ENCODE results near the gene RMC1. TPM values are rescaled to one million over a fixed set of nuclear protein-coding genes. Genes with fewer than 3 reads are reported as not detected.
A peak's percentile ranks its signal among the peaks of the same experiment; 100 is the strongest.
"Not testable (repeated sequence)": the region's sequence is repeated elsewhere in the genome, so short reads cannot be mapped to it uniquely, and the experiment has no call there.

Gene RMC1
- total and polyA plus RNA-seq, 3 experiments from 2014 or later, result 41.3 to 47.7 (median 45.5) TPM

DNA sequence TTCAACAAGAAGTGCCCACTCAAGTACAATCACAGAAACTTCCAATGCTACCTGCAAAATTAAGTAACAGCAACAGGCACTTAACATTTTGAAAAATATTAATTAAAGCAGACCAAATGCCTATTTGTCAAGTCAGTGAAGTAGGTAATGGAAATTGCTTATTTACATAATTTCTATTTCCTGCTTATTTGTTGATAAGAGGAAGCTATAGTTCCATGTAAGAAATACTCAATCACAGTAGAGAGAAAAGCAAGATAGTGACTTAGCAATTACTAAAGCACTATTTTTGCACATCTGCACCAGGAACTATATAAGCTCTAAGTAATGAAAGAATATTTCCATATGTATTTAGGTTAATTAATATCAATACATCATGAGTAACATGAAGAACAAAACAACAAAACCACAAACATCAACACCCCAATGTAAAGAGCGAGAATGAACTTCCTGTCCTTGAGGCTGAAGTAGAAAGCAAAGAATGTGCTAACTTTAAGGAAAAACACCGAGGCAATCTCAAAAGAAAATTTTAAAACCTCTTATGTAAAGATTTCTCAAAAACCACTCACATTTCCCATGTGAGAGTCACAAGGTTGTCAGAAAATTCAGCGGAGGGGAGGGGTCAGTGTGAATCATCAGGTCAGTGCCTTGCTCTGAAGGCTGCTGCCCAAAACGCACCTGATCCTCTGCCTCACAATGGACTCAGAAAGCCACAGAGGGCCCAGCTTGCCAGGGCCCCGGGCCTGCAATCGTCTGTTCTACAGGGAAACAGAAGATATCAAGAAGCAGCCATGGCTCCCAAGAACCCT, 70.5 kb downstream of the RMC1 start:
- Mint-ChIP-seq H3K36me3 (peaks cover 7 to 67% (median 23%) of the 10 kb centered on the region in 3 donors), H3K4me3 (peak overlapping the region; percentile 35 to 86 (median 64)), H3K27me3 (no peaks in the 10 kb centered on the region), H3K4me1 (peaks cover 62 to 76% (median 73%) of the 10 kb centered on the region in 3 donors), H3K9me3 (no peaks in the 10 kb centered on the region), H3K27ac (peak overlapping the region; percentile 74 to 97 (median 82))
- POLR2A ChIA-PET, result interaction anchor here (0.7 to 1.2 kb wide), 2 partner anchors 12 to 33 kb away, joined by 3 to 4 read pairs; no protein-coding TSS in a partner anchor
- H3K4me3 ChIP-seq (ENCODE audit: low read length), result peak overlapping the region; percentile 22
- no peaks in the 10 kb centered on the region for H3K27me3 ChIP-seq (ENCODE audit: insufficient read depth, low read length, poor library complexity, severe bottlenecking)
- H3K27ac ChIP-seq (ENCODE audit: low read depth, low read length), result peak overlapping the region; percentile 62
- no peaks in the 10 kb centered on the region for H3K9me3 ChIP-seq (ENCODE audit: low read length)
- H3K4me1 ChIP-seq (ENCODE audit: insufficient read depth, low read length), result peaks cover 49% of the 10 kb centered on the region
- peaks cover 20% of the 10 kb centered on the region for H3K36me3 ChIP-seq (ENCODE audit: insufficient read depth, low read length)
- peak in 3 of 5 donors; percentile 15 to 53 (median 27) for DNase-seq
- CTCF ChIA-PET, result interaction anchor here (1.0 to 1.8 kb wide), 2 partner anchors 13 to 57 kb away, joined by 4 to 6 read pairs; no protein-coding TSS in a partner anchor

DNA sequence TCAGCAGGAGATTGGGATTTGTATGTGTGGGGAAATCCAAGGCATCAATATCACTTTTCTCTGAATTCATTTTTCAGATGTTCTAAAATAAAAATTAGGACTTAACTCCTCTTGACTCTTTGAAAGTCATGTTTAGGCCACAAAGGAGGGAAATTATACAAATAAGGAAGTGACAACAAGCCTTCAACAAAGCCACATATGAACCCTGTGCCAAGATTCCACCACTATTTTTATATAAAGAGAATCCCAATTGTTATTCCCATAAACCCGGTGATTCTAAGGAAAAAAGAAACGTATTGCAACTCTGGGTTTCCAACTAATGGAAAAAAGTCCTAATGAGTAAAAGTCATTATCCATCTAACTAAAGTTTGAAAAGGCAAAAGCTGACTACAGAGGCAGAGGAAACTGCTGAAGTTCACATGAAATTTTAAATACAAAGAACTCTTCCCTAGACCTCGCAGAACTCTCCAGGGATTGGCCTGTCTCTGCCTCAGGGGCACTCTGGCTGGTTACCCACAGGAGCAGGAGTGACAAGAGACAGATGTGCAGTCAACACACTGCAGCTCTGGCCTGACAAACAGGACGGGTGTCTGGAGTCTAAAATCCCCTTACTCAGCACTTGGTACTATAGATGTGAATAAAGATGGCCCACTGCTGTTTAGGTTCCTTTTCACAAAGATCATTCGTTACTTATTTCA, 71.4 kb downstream of the RMC1 start:
- Histone ChIP-seq H3K27ac (ENCODE audit: low read depth, low read length) (peak overlapping the region; percentile 62), H3K27me3 (ENCODE audit: insufficient read depth, low read length, poor library complexity, severe bottlenecking) (no peaks in the 10 kb centered on the region), H3K36me3 (ENCODE audit: insufficient read depth, low read length) (peaks cover 20% of the 10 kb centered on the region), H3K4me1 (ENCODE audit: insufficient read depth, low read length) (peaks cover 49% of the 10 kb centered on the region), H3K4me3 (ENCODE audit: low read length) (peak overlapping the region; percentile 22), H3K9me3 (ENCODE audit: low read length) (no peaks in the 10 kb centered on the region)
- DNase-seq, result no peak
- no peaks in the 10 kb centered on the region for H3K27me3 Mint-ChIP-seq
- no peaks in the 10 kb centered on the region for H3K9me3 Mint-ChIP-seq
- H3K36me3 Mint-ChIP-seq, result peaks cover 7 to 64% (median 19%) of the 10 kb centered on the region in 3 donors
- H3K27ac Mint-ChIP-seq, result peak overlapping the region; percentile 74 to 97 (median 82)
- peak overlapping the region; percentile 35 to 86 (median 64) for H3K4me3 Mint-ChIP-seq
- POLR2A ChIA-PET, result interaction anchor here (1.2 kb wide), 1 partner anchor 11 kb away, joined by 4 read pairs; no protein-coding TSS in a partner anchor
- CTCF ChIA-PET, result interaction anchor here (1.3 to 1.9 kb wide), 2 partner anchors 9 to 58 kb away, joined by 5 read pairs; no protein-coding TSS in a partner anchor
- peaks cover 65 to 81% (median 76%) of the 10 kb centered on the region in 3 donors for H3K4me1 Mint-ChIP-seq

DNA sequence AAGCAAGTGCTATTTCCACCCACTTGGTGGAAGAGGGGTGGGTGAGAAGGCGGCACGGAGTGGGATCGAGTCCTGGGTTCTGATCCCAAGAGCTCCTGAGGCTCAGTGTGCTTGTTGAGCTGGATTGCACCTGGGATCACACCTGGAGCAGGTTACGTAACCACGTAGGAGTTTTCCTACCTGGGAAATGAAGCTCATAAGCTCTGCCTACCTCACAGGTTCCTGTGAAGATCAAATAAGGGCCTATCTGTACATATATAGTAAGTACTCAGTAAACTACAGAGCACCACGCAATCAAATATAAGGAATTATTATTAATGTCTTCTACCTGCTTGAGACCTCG, 72.0 kb downstream of the RMC1 start:
- peak overlapping the region in 6 of 7 donors; percentile 35 to 73 (median 63) for H3K4me3 Mint-ChIP-seq
- H3K4me1 Mint-ChIP-seq, result peaks cover 66 to 81% (median 76%) of the 10 kb centered on the region in 3 donors
- ChIA-PET POLR2A (no interaction called here), CTCF (interaction anchor here (1.3 to 1.9 kb wide), 2 partner anchors 9 to 59 kb away, joined by 5 read pairs; no protein-coding TSS in a partner anchor)
- no peaks in the 10 kb centered on the region for H3K27me3 Mint-ChIP-seq
- H3K9me3 Mint-ChIP-seq, result no peaks in the 10 kb centered on the region
- Histone ChIP-seq H3K9me3 (ENCODE audit: low read length) (no peaks in the 10 kb centered on the region), H3K4me1 (ENCODE audit: insufficient read depth, low read length) (peaks cover 50% of the 10 kb centered on the region), H3K27ac (ENCODE audit: low read depth, low read length) (peak overlapping the region; percentile 62), H3K36me3 (ENCODE audit: insufficient read depth, low read length) (peaks cover 17% of the 10 kb centered on the region), H3K27me3 (ENCODE audit: insufficient read depth, low read length, poor library complexity, severe bottlenecking) (no peaks in the 10 kb centered on the region), H3K4me3 (ENCODE audit: low read length) (no peak overlapping the region)
- peaks cover 7 to 64% (median 22%) of the 10 kb centered on the region in 3 donors for H3K36me3 Mint-ChIP-seq
- peak overlapping the region; percentile 35 to 97 (median 81) for H3K27ac Mint-ChIP-seq
- no peak for DNase-seq

DNA sequence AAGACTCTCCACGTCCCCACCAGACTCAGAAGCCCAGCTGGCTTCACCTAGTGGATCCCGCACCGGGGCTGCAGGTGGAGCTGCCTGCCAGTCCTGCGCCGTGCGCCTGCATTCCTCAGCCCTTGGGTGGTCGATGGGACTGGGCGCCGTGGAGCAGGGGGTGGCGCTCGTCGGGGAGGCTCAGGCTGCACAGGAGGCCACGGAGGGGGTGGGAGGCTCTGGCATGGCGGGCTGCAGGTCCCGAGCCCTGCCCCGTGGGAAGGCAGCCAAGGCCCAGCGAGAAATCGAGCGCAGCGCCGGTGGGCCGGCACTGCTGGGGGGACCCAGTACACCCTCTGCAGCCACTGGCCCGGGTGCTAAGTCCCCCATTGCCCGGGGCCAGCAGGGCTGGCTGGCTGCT, 74.2 kb downstream of the RMC1 start:
- H3K27me3 Mint-ChIP-seq; CTCF ChIA-PET; H3K9me3 ChIP-seq (ENCODE audit: low read length); H3K4me3 ChIP-seq (ENCODE audit: low read length); H3K27me3 ChIP-seq (ENCODE audit: insufficient read depth, low read length, poor library complexity, severe bottlenecking); POLR2A ChIA-PET; DNase-seq; H3K9me3 Mint-ChIP-seq; H3K27ac ChIP-seq (ENCODE audit: low read depth, low read length); H3K4me3 Mint-ChIP-seq: not testable (repeated sequence)
- H3K4me1 Mint-ChIP-seq, result peaks cover 70 to 85% (median 81%) of the 10 kb centered on the region in 3 donors
- peak overlapping the region in 3 of 8 donors; percentile 66 to 97 (median 72) for H3K27ac Mint-ChIP-seq
- peaks cover 4 to 67% (median 24%) of the 10 kb centered on the region in 3 donors for H3K36me3 Mint-ChIP-seq
- Histone ChIP-seq H3K4me1 (ENCODE audit: insufficient read depth, low read length) (peaks cover 58% of the 10 kb centered on the region), H3K36me3 (ENCODE audit: insufficient read depth, low read length) (peaks cover 12% of the 10 kb centered on the region)

DNA sequence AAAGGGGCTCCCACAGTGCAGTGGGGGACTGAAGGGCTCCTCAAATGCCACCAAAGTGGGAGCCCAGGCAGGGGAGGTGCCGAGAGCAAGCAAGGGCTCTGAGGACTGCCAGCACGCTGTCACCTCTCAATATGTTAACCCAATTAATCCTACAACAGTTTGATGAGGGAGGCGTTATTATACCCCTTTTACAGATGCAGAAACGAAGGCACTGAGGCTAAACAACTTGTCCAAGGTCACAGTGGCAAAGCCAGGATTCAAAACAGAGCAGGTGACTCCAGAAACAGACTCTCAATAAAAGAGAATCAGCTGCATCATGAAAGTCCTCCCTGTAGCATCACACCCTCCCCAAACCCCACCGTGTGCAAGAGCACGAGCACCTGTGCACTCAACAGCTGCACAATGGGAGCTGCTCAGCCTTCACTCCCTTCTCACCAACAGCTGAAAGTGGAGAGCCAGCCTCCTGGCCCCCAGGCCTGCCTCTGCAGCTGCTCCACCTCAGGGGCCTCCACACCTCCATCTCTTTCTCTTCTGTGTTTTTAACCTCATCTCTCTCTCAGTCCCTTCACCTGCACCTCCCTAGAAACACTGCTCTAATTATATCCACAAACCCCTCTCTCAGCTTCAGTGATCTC, 74.9 kb downstream of the RMC1 start:
- Mint-ChIP-seq H3K4me1 (peaks cover 73 to 84% (median 79%) of the 10 kb centered on the region in 3 donors), H3K4me3 (peak overlapping the region; percentile 10 to 77 (median 58))

DNA sequence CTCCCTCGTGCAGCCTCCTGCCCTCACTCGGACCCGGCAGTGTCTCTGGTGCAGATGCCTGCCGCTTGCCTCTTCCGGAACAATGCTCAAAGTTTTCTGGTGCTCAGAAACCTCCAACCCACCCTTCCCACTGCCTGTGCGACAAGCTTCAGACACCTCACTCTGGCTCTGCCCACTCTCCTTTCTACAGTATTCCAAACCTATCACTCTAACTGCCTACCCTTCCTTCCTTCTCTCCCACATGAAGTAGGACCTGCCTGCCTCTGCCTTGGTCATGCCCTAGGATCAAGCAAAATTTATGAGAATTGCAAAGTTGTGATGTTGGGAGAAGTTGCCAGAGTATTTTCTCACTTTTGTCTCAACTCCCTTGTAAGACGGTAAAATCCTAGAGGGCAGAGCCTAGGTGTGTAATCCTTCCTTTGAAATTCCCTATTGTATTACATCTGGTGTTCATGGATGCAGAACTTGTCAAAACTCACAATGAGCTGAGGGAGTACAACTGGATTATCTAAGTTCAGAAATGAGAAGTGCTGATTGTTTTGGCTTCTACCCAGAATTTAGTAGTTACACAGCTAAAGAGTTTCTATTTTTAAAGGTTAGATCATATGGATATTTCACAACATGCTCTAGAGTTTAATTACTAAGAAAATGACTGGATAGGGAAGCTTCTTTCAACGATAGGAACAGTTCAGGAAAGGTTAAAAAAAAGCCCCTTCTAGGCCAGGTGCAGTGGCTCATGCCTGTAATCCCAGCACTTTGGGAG, 75.8 kb downstream of the RMC1 start:
- peak overlapping the region; percentile 62 to 96 (median 86) for H3K27ac Mint-ChIP-seq
- CTCF ChIA-PET, result no interaction called here

More for the DNA sequence above, 74.9 kb downstream of the RMC1 start:
- Histone ChIP-seq H3K36me3 (ENCODE audit: insufficient read depth, low read length) (peaks cover 9% of the 10 kb centered on the region), H3K4me1 (ENCODE audit: insufficient read depth, low read length) (peaks cover 56% of the 10 kb centered on the region), H3K27ac (ENCODE audit: low read depth, low read length) (no peak overlapping the region), H3K27me3 (ENCODE audit: insufficient read depth, low read length, poor library complexity, severe bottlenecking) (no peaks in the 10 kb centered on the region), H3K4me3 (ENCODE audit: low read length) (no peak overlapping the region), H3K9me3 (ENCODE audit: low read length) (no peaks in the 10 kb centered on the region)
- ChIA-PET POLR2A (no interaction called here), CTCF (no interaction called here)
- H3K36me3 Mint-ChIP-seq, result peaks cover 4 to 66% (median 24%) of the 10 kb centered on the region in 3 donors
- DNase-seq, result no peak
- peak overlapping the region; percentile 62 to 96 (median 86) for H3K27ac Mint-ChIP-seq
- no peaks in the 10 kb centered on the region for H3K27me3 Mint-ChIP-seq
- no peaks in the 10 kb centered on the region for H3K9me3 Mint-ChIP-seq

DNA sequence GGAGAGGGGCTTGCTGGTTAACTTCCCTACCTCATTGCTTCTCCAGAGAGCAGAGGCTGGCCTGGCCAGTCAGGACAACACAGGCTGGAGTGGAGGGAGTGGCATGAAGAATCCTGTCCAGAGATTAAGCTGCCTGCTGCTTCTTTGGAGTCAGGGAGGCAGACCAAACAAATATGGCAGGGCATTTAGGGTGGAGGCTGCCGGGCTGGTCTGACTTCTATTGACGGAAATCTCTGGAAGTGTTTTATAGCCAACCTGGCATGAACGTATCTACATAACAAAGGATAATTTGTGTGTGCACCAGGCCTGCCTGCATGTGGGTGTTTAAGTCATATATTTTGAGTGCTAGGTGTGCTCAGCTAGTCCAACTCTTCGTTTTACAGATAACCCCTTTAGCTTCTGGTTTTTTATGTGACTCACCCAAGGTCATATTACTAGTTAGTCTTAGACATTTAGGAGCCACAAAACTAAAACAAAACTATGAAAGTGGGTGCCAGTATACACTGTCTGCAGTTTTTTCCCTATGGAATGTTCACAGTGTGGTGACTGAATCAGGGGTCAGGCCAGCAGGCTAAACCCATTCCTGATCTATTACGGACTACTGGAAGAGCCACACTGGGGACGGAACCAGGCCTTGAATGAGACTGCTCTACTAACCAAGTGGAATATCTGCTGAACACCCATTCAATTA, 77.5 kb downstream of the RMC1 start:
- Histone ChIP-seq H3K9me3 (ENCODE audit: low read length) (no peaks in the 10 kb centered on the region), H3K4me1 (ENCODE audit: insufficient read depth, low read length) (peaks cover 50% of the 10 kb centered on the region), H3K4me3 (ENCODE audit: low read length) (no peak overlapping the region), H3K27me3 (ENCODE audit: insufficient read depth, low read length, poor library complexity, severe bottlenecking) (no peaks in the 10 kb centered on the region), H3K27ac (ENCODE audit: low read depth, low read length) (no peak overlapping the region), H3K36me3 (ENCODE audit: insufficient read depth, low read length) (peaks cover 6% of the 10 kb centered on the region)
- Mint-ChIP-seq H3K27me3 (no peaks in the 10 kb centered on the region), H3K27ac (peak overlapping the region in 5 of 8 donors; percentile 30 to 92 (median 84)), H3K4me1 (peaks cover 69 to 83% (median 81%) of the 10 kb centered on the region in 3 donors), H3K4me3 (peak overlapping the region in 2 of 7 donors; percentile 61 to 67), H3K9me3 (no peaks in the 10 kb centered on the region), H3K36me3 (peaks cover 4 to 66% (median 23%) of the 10 kb centered on the region in 3 donors)
- ChIA-PET CTCF (interaction anchor here (3.0 kb wide), 1 partner anchor 65 kb away, joined by 15 read pairs; no protein-coding TSS in a partner anchor), POLR2A (no interaction called here)
- no peak for DNase-seq

More for the DNA sequence above, 75.8 kb downstream of the RMC1 start:
- Mint-ChIP-seq H3K9me3 (no peaks in the 10 kb centered on the region), H3K36me3 (peaks cover 4 to 69% (median 26%) of the 10 kb centered on the region in 3 donors), H3K4me3 (peak overlapping the region; percentile 3 to 77 (median 63)), H3K27me3 (no peaks in the 10 kb centered on the region), H3K4me1 (peaks cover 73 to 84% (median 79%) of the 10 kb centered on the region in 3 donors)
- H3K4me3 ChIP-seq (ENCODE audit: low read length), result no peak overlapping the region
- H3K36me3 ChIP-seq (ENCODE audit: insufficient read depth, low read length), result peaks cover 6% of the 10 kb centered on the region
- H3K27me3 ChIP-seq (ENCODE audit: insufficient read depth, low read length, poor library complexity, severe bottlenecking), result no peaks in the 10 kb centered on the region
- peaks cover 56% of the 10 kb centered on the region for H3K4me1 ChIP-seq (ENCODE audit: insufficient read depth, low read length)
- no peak for DNase-seq
- H3K9me3 ChIP-seq (ENCODE audit: low read length), result no peaks in the 10 kb centered on the region
- no peak overlapping the region for H3K27ac ChIP-seq (ENCODE audit: low read depth, low read length)
- POLR2A ChIA-PET, result no interaction called here
